Transverse colon (tissue), 3 donors: Measurements from ENCODE around the gene EMX1.

Experiments
- POLR2A ChIP-seq: fragments of 450-650 bp; IDR thresholded peaks from one replicate; pipeline ENCODE4 v1.6.1; 2016; ENCODE audit warnings: antibody characterized with exemption, mild to moderate bottlenecking, moderate library complexity
- POLR2AphosphoS5 ChIP-seq, 3 donors: sonication (generic); formaldehyde crosslinking; IDR thresholded peaks; one replicate each; pipeline ENCODE4 v1.6.1; 2016; ENCODE audit warnings: antibody characterized with exemption in 3 of 3

DNA sequence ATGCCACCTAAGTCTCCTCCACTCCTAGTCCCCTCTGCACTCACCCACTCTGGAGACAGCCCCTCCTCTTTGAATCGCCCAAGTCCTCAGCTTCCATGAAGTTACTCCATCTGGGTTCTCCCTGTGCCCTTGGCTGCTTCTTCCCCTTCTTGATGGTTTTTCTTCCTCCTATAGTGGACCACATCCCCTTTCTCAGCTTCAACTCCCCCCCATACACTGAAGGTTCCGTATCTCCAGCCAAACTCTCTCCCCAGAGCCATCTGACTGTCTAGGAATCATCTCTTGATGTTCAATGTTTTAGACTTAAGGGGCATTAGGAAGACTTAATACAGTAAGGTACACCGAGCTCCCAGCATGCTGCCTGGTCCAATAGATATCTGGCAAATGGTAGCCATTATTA lies 39.6 kb downstream of the EMX1 start:
- no peak for TF ChIP-seq POLR2AphosphoS5 (IDR thresholded peaks at IDR 0.05)
- no peak for TF ChIP-seq POLR2A
